Thyroid gland (tissue), 4 donors: Measurements from ENCODE around the gene CDH10.

Source experiments
- CTCF ChIP-seq, 6 experiments: fragments of 200-600 bp in 3 of 6; fragments of 450-650 bp in 3 of 6; sonication (generic) in 3 of 6; IDR thresholded peaks; one replicate each; pipeline ENCODE4 v1.5.1; 2016 to 2019; ENCODE audit warnings: antibody characterized with exemption in 6 of 6, mild to moderate bottlenecking in 2 of 6, inconsistent platforms in 1 of 6, moderate library complexity in 1 of 6
- POLR2A ChIP-seq, 2 donors: fragments of 450-650 bp; IDR thresholded peaks; one replicate each; pipeline ENCODE4 v1.6.1; 2017; ENCODE audit warnings: antibody characterized with exemption in 2 of 2, mild to moderate bottlenecking in 2 of 2, moderate library complexity in 1 of 2

DNA sequence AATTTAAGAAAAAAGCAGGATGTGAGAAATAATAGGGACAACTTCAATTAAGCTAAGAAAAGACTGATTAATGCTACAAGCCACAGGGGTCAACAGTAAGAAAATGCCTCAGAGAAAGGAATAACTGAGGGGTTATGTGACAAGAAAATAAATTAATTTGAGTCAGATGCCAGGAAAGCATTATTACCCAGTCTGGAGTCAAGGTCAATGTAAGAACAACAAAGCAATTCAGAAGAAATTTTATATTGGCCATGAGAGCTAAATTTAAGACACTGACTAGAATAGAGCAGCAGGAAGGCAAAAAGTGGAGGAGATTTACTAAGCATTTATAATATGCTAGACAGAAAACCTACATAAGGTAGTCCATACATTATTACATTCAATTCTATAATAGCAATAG lies 73.5 kb downstream of the CDH10 start:
- TF ChIP-seq POLR2A (IDR thresholded peaks at IDR 0.05) = no peak
- TF ChIP-seq CTCF (IDR thresholded peaks at IDR 0.05) = no peak
